ENCODE results near the gene NRP1.
"Not testable (repeated sequence)": the region's sequence is repeated elsewhere in the genome, so short reads cannot be mapped to it uniquely, and the experiment has no call there.

NRP1 gene

DNA sequence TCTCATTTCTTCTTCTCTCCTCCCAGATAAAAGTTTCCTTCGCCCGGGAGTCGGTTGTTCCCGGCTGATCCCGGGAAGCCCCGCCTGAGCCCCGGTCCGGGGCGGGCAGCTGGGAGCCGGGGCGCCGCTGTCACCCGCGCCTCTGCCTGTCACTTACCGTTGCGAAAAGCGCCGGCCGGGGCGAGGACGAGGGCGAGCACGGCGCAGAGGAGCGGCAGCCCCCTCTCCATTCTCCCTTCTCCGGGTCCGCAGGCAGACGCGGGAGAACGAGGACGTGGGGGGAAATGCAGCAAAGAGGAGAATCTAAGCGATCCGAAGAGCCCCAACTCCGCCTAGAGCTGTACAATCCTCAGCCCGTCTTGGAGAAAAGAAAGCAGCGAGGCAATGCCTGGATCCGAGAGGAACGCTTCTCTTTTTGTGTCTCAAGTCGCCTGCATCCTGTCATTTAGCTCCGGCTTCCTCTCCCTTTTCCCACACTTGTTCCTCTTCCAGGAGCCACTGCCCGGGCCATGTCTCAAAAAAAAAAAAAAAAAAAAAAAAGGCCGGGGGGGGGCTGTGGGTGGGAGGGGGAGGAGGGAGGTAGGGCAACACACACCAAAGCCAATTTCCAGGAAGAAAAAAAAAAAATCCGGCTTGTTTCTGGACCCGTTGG is at the start of gene NRP1:
NRP1 (minus strand) TSS at position 515 of the 652 bp plus-strand sequence; CDS start at position 230, 285 bp downstream.
- no peak for DNase-seq

DNA sequence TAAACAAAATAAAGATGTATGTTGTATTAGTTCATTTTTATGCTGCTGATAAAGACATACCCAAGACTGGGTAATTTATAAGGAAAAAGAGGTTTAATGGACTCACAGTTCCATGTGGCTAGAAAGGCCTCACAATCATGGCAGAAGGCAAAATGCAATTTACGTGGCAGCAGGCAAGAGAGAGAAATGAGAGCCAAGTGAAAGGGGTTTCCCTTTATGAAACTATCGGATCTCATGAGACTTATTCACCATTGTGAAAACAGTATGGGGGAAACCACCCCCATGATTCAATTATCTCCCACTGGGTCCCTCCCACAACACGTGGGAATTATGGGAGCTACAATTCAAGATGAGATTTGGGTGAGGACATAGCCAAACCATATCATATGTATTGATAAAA is 49.7 kb upstream of the NRP1 start:
- DNase-seq, result not testable (repeated sequence)

DNA sequence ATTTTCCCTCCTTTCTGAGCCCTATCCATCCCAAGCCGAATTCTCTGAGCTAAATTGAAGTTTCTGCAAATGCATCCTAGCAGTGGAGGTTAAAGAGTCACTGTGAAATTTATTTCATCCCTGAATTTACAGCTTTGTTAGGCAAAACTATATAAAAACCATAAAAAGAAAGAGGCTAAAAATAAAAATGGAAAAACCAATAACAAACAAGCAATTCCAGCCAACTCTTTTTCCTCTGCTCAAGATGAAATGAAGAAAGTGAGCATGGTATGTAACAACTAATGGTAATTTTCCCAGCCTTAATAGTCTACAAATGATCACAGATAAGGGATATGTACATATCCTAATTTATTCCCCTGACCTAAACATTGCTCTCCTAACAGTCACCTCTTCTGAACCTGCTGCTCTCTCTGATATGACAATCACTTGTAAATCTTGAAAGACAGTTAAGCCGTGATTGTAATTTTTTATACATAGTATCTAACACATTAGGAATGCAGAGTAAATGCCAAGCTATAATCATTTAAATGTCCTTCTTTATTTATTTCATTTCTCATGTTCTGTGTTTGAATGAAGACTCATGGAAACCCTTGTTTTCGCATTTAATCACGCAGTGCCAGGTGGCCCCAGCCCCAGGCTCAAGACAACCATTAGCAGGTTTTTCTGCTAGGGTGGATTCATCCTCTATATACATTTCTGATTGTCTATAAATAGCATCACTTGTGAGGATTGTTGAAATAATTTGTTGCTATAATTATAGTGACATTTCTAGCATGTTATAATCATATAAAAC is 48.6 kb upstream of the NRP1 start:
- DNase-seq, result no peak

DNA sequence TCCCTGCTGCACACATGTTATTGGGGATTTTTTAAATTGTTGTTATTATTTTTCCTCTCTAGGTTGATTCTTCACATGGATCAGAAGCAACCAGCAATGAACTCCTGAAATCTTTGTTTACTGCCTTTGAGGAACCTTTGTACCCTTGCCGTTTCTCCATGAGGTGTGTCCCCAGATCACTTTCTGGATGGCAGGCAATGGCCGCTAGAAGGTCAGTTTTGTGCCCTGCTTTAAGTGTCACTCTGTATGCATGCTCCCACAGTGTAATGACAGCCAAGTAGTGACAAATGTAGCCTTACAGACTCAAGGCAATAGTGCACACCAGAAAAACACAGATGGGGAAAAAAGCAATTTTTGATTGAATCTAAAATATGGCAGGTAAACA is 47.7 kb upstream of the NRP1 start:
- DNase-seq, result no peak

DNA sequence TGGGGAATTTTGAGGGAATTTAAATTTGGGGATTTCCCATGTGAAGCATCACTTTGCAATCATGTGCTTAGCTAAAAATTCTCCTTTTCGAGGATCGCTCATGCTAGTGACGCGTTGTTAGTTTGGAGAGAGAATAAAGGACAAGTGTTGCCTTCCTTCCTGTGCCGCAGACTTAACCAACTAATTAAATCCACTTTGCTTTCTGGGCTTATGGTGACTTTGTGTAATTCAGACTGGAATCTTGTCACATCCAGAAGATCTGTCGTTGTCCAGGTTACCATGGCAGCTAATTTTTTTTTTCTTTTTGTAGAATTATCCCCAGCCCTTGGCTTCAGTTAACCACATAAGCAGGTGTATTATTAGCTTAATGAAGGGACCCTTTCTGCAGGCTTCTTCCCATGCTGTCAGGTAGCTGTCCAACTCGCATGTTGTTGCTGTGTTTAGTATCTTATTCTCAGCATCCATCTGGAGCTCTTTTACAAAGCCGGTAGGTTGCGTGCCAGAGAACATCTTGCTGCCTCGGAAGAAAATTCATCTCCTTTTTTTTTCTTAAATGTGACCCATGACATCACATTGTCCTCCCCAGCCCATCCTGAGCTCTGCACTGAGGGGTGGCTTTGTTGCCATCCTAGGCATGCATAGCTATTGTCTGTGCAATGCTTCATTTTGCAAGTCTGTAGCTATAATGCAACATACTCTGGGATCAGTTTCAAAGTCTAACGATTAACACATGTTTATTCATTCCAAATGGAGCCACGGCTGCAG is 47.2 kb upstream of the NRP1 start:
- DNase-seq, result no peak

DNA sequence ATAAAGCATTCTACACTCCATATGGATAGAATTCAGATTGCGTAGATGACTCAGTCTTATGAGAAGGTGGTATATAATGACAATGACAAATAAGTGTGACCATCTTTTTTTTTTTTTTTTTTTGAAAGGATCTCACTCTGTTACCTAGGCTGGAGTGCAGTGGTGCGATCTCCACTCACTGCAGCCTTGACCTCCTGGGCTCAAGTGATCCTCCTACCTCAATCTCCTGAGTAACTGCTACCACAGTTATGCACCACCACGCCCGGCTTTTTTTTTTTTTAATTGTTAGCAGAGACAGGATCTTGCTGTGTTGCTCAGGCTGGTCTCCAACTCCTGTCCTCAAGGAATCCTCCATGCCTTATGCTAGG is 43.2 kb upstream of the NRP1 start:
- DNase-seq, result no peak

DNA sequence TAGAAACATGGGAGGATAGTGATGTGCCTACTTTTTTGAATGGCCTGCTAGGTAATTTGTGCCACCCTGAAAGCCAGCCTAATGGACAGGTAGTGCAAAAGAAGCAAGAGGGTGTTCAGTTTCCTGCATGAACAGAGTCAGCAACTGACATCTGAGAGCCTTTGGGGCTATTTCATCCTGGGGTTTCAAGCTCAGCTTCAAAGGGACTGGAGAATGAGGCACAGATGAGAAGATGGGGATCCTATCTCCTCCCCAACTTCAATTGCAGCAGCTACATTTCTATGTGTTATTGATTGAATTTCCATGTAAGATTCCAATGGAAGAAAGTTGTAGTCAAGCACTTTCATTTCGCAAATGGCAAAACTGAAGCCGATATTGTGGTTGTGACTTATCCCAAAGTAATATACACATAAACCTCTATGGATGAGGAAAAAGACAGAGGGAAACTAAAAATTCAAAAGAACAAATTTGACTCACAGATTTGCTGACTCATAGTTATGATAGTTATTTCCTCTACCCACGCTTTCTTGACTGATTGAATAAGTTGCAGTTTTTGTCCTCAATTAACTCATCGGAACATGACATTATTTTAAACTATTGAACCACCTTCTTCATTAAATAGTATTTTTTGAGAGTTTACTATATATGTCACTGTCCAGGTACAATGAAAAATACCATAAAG is 42.6 kb upstream of the NRP1 start:
- no peak for DNase-seq

DNA sequence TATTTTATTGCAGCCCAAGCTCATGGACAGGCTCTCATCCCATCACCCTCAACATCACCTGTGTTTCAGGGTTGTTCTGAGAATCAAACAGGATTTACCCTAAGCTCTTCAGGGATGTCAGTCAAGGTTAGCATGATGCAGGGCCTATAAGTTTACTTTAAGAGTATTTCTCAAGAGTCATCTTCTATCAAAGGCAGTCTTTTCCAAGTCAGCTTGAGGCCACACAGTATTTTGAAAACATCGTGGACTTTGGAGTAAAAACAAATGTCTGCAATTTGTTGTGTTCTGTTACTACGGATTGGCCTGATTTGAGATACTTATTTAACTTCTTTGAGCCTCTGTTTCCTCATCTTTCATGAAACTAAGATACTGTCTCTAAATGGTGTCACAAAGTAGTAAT is 42.0 kb upstream of the NRP1 start:
- DNase-seq, result no peak

DNA sequence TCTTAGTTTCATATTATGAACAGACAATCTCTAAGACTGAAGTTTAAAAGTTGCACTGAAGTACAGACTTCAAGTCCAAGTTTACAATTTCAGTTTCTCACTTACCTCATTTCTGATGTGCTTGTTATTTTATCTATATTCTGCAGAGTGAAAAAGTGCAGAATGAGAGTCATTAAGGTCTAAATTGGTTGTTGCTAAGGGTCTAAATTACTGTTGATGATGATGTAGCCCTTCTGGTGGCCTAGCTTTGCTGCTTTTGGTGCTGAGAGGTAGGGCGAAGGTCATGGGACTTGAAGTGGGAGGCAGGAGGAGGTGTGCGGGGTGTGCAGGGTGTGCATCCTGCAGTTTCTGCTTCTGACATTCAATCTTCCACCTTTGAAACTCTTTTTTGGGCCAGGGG is 38.8 kb upstream of the NRP1 start:
- no peak for DNase-seq

DNA sequence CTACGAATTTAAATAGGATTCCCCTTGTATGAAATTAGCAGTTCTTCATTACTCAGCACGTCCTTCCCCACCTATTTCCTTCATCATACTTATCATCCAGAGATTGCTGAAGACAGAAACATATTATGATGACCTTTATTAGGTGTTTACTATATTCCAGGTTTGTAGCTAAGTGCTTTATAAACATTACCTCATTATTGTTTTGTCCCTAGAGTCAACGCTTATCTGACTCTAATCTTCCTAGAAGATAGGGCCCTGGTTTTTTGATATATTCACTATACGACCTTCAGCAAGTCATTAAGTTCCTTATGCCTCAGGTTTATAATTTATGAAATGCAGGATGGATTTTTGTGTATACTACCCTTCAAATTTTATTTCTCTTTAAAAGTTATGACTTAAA is 36.8 kb upstream of the NRP1 start:
- no peak for DNase-seq

DNA sequence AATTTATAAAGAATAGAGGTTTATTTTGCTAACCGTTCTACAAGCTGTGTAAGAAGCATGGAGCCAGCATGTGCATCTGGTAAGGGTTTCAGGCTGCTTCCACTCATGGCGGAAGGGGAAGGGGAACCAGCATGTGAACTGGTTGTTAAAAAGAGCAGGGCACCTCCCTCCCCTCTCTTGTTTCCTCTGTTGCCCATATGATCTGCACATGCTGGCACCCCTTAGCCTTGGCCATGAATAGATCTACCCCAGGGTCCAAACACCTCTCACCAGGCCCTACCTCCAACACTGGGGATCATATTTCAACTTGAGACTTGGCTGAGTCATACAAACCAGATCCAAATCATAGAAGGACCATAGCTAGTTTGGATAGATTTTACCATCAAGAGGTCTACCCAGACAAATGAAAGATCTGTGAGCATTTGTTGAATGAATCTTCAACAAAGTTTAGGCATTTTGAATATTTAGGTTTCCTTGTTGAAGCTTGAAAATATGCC is 36.0 kb upstream of the NRP1 start:
- DNase-seq, result no peak

DNA sequence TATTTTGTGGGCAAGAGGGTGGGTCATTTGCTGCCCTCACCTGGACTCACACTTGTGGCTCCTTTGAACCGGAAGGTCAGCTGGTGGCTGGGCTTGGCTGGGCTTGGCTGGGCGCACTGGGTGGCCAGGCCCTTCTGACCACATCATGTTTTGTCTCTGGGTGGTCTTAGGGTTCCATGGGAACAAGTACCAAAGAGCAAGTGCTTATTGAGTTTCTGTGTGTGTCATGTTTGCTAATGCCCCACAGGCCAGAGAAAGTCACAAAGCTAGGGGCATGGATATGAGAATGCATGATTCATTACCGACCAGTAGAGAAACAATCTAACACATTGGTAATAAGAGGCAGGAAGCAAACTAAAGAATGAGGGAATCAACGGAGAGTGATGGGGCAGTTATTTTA is 33.6 kb upstream of the NRP1 start:
- no peak for DNase-seq

DNA sequence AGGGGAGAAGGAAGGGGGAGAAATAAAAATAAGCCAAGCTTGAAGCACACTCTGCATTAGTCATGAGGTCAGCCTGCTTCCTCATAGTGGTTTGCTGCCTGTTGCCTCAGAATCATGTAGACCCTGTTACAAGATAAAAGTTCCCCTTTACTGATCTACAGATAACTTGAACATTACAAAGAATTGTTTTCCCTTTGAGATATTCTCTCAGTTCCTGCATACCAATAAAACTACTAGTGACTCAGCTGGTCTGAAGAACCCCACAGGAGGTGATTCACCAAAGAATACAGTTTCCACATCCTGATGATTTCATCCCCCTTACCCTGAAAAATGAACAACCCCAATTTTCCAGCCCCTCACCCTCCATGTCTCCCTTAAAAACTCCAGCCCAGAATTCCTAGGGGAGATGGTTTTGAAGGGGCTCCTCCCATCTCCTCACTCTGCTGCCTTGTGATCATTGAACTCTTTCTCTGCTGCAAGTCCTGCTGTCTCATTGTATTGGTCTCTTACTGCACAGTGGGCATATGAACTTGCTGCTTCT is 31.5 kb upstream of the NRP1 start:
- DNase-seq, result no peak

DNA sequence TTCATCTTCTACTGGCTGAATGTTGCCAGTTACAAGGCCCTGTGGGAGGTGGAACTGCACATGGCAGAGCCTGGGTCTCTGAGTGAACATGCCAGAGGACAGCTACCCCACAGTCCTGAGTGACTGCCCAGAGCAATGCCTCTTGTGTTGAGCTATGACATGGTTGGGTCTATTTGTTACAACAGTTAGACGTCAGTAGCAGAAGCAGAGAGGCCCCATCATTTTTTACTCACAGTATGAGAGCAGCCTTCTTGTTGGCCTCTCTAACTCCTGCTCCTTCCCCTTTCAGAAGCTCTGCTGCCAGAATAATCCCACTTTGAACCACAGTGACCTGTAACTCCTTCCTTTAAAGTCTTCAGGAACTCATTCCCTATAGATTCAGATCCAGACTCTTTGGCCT is 30.8 kb upstream of the NRP1 start:
- no peak for DNase-seq

DNA sequence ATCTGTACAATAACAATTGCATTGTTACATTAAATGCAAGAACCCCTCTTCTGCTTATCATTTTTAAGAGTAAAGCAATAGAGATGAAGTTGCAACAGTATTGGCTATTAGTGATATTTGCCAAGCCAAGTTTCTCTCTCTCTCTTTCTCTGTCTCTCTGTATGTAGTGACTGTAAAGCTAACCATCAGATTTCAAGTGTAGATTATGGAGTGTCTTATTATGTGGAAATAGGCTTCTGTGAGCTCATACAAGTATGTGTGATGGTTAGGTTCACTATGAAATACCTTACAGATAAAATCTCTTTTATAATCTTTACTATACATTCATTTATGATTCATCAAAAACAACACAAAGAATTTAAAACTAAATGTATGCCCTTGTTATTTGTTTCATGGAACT is 28.6 kb upstream of the NRP1 start:
- no peak for DNase-seq

DNA sequence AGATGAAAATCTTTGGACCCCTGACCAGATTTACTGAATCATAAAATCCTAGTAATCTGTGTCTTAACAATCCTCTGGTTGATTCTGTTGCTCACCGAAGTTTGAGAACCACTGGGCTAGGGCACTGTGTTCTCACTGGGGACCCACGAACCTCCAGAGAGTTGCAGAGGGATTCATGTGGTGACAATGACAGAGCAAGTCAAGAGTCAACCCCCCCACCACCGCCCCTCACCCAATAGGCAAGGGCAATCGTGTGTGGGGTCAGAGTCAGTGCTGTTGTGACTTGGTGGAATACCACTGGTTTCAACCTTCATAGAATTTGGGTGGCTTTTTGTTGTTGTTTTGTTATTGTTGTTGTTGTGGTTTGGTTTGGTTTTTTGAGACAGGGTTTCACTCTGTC is 23.5 kb upstream of the NRP1 start:
- DNase-seq, result no peak

DNA sequence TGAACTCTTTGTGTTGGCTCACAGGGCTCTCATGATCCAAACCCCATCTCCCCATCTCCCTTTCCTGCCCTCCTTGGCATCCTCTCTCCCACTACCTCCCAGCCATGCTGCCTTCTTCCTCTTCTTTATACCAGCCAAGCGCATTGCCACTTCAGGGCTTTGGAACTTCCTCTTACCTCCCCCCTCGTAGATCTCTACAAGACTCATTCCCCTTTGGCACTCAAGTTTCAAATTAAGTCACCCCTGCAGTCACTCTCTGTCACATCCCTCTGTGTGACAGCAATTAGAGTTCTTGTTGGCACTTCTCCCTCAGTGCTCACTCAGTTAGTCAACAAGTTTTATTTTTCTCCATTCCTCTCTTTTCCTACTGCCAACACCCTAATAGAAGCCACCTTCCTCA is 20.8 kb upstream of the NRP1 start:
- no peak for DNase-seq

DNA sequence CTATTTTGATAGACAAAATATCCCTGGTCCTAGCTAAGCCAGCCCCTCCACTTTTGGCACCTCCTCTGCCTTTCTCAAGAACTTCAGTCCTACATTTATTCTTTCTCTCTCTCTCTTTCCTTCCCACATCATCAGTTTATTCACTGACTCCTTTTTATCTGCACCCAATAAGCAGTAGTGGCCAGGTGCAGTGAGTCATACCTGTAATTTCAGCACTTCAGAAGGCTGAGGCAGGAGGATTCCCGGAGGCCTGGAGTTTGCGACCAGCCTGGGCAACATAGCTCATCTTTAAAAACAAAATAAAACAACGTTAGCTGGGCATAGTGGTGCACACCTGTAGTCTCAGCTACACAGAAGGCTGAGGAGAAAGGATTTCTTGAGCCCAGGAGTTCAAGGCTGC is 19.4 kb upstream of the NRP1 start:
- no peak for DNase-seq

DNA sequence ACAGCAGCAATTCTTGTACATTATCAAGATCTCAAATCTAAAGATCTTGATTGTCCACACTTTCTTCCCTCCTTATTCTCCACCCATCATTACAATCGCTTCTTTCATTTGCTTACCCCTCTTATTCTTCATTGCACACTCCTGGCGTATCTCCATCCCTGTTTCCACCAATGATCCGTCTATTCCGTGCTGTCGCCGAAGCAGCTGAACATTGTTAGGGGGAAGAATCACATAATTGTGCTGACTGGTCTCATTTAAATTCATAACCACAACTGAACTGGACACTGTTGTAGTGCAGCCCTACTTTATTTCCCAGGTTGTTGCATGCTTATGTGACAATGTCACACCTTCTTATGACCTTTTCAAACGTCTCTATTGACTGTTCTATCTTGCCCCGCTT is 18.9 kb upstream of the NRP1 start:
- DNase-seq, result no peak

DNA sequence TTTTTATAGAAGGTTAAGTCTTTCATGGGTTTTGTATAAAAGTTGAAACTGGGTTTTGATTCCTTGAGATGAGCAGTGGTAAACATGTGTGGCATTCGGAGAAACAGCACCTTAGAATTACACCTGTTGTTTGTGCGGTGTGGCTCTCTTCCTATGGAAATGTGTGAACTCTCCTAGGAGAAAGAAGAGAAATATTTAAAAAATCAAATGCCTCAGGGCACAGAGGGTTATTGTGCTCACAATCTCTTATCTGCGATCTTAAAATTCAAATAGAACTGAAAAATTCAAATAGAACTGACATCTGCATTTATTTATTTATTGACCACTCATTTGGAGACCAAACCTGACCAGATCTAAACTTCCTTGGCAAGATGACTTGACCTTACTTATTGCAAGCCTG is 18.1 kb upstream of the NRP1 start:
- no peak for DNase-seq

DNA sequence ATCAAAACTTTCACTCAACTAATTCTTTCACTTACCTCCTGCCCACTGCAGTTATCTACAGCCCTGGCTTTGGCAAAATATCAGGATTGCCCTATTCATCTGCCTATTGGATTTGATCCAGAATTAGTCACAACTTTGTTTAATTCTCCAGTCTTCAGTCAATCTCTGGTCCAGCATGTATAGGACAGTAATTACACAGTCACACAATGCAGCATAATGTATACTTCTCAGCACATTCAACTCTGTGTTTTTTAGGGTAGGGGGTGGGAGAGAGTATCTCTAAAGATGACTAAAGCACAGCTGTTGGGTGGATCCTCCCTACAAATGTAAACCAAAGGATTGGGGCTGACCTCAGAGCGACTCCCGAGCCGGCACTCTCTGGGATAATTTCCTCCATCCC is 17.7 kb upstream of the NRP1 start:
- no peak for DNase-seq

DNA sequence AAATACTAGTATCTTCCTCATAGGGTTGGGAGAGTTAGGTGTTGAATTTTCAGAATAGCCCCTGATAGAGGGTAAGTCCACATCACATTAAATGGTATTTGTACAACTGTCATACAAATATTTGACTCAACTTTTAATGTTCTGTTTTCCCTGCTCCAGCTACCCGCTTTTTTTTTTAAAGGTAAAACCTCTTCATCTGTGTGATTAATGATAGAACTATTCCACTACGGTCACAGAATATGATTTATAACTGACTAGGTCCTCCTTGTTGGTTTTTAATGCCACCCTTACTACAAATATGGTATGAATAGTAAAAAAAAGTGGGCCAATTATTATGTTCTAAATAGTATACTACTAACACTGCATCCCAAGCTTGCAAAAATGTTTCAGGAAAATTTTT is 15.6 kb upstream of the NRP1 start:
- no peak for DNase-seq

DNA sequence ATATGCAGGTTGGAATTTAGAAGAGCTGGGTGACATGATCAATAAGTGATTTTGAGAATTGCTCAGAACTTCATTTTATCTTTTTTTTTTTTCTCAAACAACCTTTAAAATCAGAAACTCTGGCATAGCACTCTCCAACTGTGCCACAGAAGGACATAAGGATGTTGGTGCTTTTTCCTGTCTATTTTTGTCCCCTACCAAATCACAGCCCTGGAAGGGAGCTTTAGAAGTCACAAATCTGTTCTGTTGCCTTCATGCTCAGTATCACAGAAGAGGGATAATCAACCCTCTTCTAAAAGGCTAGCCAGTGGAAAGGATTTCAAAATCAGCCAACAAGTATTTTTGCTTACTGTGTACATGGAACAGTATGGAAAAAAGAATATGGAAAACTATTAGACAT is 14.8 kb upstream of the NRP1 start:
- DNase-seq, result no peak

All from NCI-H187 (cell line).